GM21360 (cell line): ENCODE results near the gene PDZK1IP1.
"Not testable (repeated sequence)": the region's sequence is repeated elsewhere in the genome, so short reads cannot be mapped to it uniquely, and the experiment has no call there.

Experiments
- ATAC-seq: cut with Tn5 transposase; IDR thresholded peaks from one replicate; pipeline ENCODE4 v1.9.1; 2021; ENCODE audit warnings: mild to moderate bottlenecking, moderate library complexity; ENCODE audit not compliant: unreplicated experiment

PDZK1IP1 gene

DNA sequence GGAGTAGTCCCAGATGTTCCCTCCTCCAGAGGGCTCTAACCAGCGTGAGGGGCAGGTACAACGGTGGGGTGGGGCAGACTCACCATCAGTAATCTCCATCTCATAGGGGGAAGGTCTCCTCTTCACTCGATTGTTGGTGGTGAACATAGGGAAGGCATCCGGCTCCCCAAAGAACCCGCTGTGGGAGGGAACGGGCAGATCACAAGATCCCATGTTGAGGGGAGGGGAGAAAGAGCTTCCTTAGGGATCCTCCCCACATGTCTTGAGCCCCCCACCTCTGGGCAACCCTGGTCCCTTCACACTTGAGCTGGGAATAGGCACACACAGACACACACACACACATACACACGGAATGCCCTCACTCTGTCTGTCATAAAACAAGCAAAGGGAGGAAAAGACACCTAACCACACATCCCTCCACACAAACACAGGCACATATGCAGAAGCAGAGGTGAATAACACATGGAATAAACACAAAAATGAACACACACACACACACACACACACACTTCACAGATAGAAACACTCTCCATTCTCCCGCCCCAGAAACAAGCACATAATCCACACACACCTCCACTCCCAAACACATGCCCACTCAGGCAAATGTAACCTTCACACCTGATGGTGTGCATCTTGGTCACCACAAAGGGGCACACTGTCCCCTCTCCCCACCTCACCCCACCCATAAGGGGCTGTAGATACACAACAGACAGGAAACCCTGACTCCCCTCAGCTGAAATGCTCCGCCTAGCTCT is 34.3 kb upstream of the PDZK1IP1 start:
- ATAC-seq = no peak

DNA sequence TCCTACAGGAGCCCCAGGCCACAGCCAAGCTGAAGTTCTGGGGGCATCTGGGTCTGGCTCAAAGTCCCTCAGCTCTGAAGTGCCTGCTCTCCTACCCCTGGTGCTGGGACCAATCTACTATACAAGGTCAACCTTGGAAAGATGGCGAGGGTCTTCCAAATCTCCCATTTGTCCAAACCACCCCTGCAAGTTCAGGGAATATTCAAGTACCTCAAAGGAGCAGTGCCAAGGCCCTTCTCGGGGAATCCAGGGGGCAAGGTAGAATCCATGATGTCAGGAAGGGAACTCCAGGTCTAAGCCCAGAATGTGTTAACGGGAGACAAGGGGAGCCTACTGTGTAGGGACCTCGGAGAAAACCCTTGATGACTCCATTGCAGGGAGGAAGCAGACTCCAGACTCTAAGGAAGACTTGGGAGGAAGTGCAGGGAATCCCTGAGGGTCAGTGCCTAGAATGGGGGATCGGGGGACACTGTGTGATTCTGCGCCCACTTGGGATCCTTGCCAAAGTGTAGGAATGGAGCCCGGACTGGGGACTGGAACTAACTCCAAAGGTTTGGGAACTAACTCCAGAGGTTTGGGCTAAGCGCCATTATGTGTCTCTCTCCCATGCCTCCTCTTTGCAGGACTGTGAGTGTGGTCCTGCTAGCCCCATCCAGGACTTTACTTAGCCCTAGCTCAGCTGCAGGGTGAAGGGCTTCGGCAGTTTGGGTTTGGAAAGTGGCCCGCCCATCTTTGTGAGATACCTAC is 33.5 kb upstream of the PDZK1IP1 start:
- no peak for ATAC-seq

DNA sequence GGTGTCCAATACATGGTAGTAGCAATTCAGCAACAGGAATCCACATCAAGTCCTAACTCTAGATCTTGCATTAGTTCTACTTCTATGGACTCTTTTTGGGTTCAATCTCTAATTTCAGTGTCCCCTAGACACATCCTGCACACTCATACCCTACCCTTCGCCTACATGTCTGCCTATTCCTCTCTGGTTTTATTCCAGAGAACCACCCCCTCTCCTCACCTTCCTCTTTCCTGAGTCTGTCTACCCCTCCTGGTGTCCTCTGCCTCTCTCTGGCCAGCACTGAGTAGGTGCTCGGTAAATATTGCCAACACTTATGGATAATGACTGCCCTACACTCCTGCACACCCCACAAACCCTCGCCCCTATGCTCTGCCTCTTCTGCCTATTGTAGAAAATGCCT is 32.6 kb upstream of the PDZK1IP1 start:
- no peak for ATAC-seq

DNA sequence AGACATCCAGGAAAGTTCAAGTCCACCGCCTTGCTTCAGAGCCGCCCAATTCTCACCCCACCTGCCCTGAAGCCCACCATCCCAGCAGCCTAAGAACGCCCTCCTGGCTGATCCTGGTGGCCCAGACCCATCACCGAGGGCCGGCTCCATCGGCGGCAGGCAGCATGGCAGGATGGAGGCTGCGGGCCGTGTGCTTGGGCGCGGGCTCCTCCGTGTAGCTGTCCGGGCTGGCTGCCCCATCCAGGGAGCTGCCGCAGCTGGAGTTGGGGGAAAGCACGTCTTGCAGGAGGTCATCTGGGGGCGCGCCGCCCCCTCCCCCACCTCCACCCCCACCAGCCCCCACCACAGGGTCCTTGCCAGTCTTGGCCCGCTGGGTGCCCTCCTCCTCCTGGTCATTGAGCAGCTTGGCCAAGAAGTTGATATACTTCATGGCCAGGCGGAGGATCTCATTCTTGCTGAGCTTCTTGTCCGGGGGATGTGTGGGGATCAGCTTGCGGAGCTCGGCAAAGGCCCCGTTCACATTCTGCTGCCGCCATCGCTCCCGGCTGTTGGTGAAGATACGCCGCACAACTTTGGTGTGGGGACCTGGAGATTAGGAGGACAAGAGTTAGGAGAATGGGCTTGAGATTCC is 29.9 kb upstream of the PDZK1IP1 start:
- no peak for ATAC-seq

DNA sequence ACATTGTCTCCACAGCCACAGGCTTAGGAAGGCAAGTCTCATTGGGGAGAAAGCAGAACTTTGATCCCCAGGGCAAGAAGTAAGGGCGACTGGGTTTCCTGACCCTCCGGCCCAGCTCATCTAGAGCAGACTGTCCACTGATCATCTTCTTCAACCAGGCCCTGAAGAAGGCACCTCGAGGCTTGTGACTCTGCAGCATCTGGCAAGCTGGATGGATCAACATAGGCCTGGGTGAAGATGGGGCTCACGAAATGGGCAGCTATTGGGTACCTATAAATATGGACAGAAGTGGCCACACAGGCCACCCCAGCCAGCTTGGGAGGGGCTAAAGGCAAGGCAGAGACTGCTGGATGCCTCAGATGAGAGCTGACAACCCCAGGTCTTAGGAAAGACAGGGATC is 29.2 kb upstream of the PDZK1IP1 start:
- ATAC-seq = no peak

DNA sequence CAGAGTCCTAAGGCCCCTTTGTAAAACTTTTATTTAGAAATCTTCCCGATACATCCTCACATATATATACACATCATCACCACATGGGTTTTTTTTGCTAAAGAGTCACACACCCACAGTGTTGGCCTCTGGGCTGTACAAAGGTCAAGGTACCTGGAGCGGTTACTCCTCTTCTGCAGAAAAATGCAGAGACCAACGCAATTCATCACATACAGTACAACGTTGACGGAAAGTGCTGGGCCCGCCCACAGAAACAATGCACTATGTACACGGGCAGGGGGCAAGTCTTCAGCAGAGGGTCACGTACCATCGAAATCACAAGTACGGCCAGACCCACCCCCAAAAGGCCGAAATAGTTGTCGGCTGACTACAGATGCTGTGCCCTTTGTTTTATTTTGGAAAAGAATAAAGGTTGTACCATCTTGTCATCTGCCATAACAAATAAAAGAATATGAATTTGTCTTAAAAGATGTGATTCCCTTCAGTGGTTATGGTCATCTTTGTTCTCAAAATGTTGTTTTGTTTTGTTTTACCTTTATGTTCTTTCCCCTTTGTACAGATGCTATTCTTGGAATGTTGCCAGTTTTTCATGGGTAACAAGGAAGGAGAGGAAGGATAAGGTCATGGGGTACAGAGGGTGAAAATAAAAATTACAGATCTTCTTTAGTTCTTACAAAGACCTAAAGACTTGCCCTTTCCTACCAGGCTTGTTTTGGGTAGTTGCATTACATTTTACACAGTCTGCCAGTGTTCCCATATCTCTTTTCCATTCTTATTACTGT is 26.6 kb upstream of the PDZK1IP1 start:
- no peak for ATAC-seq

DNA sequence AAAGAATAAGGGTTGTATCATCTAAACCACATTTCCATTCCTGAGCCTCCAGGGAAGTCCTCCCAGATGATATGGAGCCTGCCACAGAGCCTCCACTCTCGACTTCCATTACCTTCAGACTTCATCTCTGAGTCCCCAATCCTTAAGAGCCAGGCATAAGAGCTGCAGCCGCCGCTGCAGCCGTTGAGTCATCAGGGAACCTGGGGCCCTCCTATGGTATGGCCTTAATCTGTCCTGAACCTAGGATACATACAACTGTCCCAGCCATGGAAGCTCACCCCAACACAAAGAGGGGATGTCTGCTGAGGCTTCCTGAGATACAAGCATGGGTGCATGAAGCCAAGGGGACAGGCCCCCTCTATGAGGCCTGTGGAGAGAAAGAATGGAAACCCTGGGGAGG is 25.9 kb upstream of the PDZK1IP1 start:
- ATAC-seq = no peak

DNA sequence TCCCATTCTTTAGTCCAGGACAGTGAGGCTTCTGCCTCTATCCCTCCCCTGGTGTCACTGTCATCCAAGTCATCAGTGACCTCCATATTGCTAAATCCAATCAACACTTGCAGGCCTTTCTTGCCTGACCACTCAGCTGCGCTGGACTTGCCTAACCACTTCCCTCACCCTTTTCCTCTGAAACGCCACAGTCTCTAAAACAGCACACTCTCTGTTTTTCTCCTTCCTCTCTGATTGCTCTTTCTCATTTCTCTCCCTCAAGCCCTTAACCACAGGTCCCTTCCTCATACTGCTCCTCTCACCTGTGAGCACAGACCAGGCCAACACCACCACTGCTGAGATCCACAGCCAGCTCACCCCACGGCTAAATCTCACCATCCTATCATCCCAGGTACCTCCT is 24.7 kb upstream of the PDZK1IP1 start:
- ATAC-seq = no peak

DNA sequence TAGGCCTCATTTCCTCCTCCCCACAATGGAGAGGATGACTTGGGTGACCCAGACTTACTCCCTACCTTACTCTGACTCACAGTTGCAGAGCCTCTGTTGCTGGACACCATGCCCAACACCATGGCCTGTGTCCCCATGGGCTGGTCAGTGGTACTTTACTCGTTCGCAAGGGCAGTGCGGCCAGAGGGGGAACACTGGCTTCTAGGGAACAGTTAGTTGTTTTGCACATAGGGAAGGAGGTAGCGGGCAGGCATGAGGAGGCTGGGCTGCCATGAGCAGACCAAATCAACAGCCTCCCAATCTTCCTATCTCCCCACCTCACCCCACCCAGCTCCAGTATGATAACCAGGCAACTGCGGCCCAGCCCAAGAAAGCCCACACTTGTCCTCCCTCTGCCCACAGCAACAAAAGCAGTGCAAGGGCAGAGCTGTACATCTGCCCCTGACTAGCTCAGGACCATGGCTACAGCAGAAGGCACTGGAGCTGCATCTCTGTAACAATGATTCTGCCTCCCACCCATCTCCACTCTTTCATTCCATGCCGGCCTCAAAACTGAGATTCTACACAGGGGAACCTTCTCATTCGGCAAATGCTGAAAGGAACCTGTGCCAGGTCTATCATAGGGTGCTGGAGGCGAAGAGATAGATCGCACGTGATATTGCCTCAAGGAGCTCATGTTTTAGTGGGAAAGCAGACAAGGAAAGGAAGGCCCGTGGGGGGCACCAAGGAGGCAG is 23.6 kb upstream of the PDZK1IP1 start:
- no peak for ATAC-seq

DNA sequence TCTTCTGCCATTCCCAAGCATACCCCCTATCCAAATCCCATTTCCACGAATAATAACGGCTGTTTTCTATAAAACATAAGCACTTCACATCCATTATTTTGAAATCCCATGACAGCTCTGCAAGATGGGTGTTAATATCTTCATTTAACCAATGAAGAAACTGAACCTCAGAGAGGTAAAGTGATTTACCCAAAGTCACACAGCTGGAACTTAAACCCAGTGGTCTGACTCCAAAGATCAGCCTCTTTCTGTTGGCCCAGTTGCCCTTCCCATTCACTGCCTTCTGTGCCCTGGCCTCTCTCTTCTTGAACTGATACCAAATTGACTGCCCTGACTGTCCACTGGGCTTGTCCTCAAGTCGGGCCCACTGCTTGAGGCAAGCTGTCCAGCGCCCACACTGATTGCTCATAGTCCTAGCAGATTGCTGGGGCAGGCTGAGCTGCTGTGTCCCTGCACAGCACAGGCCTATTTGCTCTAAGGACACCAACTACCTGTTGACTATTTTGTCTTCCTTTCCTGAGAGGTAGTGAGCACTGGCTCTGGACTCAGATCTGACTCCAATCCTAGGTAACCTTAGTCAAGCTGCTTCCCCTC is 22.9 kb upstream of the PDZK1IP1 start:
- ATAC-seq = no peak

DNA sequence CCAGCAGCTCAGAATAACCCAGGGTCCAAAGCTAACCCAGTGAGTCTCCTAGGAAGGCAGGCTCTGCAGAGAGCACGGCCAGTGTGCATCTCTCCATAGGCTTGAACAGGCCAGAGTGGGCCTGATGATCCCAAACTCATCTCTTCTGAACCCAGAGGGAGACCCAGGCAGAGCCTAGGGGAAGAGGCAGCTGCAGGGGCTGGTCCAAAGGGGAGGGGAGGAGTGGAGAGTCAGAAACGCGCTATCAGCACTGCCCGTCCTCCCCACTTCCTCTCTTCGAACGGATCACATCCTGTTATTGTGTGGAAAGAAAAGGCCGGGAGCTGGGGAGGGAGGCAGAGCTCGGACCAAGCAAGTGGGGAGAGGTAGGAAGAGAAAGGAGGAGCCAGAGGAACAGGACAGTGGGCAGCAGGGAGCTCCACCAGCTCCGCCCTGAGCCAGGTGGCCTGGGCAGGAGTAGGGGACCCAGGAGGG is 22.0 kb upstream of the PDZK1IP1 start:
- ATAC-seq = no peak

DNA sequence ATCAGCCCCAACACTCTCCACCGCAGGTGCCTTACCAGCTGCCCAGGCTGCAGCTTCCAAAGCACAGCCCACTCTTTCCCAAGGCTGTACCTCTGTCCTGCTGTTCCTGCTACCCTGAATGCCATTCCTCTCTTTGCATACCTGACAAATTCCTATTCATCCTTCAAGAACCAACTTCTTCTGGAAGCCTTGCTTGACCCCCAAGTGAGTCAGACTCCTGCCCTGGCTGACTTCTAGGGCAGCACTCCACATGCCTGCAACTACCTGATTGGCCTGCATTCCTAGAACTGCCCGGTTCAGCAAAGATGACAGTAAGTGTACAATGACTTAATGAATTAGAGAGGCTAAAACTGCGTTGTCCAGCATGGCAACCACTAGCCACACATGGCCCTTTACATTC is 20.8 kb upstream of the PDZK1IP1 start:
- no peak for ATAC-seq

DNA sequence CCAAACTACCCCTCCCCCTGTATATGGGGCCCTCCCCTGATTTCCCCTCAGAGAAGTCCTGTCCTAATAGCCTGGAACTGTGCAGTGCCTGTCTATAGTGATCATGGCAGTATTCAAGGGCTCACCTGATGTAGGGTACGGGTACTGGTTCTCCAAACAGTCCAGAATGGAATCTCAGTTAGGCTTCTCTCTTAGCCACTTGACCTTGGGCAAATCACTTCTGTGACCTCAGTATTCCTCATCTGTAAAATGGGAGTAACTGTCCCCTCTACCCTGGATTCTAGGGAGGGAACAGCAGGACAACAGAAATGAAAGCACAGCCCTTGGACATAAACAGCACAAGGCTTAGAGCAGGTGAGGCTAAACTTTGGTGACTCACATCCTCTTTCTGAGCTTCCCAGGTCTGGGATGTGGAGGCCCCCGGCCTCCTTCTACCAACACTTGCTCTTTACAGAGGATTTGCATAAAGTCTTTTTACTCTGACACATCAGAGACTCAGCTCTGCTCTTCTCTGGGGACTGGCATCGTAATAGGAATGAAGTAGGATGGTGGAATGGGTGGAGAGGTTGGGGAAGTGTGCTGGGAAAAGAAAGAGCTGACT is 20.0 kb upstream of the PDZK1IP1 start:
- ATAC-seq = no peak

DNA sequence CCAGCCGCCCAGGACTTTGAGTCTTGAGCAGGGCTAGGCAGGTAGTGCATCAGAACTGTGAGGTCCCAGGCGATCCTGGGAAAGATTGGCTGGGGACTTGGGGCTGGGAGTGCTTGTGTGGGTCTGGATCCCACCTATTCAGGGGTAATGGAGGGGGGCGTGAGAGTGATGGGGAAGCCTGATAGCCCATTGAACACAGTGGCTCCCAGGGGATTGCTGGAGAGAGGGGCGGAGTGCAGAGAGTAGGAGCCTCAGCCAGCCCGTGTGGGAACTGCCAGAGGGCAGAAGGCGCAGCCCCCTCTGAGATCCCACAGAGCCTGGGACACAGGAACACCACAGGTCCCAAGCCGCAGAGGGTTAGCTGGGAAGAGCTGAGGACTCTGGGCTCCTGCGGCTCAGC is 19.3 kb upstream of the PDZK1IP1 start:
- ATAC-seq = no peak

DNA sequence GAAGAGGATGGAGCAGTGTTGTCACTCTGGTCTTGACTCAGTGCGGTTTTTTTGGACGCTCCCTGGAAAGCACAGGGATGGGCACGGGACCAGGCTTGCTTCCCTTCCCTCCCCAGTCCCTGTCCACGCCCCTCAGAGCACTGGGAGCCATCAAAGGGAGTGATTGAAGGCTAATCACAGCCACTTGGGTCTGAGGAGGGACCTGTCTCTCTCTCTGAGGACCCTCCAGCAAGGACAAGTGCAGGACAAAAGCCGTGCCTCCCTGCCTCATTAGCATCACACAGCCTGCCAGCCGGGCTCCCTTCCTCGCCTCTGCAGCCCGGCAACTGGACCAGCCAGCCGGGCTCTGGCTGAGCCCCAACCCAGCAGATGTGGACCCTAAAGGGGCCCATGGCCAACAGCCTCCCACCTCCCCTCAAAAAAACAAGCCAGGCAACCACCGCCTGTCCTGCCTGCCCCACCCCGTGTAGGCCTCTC is 18.6 kb upstream of the PDZK1IP1 start:
- ATAC-seq = no peak

DNA sequence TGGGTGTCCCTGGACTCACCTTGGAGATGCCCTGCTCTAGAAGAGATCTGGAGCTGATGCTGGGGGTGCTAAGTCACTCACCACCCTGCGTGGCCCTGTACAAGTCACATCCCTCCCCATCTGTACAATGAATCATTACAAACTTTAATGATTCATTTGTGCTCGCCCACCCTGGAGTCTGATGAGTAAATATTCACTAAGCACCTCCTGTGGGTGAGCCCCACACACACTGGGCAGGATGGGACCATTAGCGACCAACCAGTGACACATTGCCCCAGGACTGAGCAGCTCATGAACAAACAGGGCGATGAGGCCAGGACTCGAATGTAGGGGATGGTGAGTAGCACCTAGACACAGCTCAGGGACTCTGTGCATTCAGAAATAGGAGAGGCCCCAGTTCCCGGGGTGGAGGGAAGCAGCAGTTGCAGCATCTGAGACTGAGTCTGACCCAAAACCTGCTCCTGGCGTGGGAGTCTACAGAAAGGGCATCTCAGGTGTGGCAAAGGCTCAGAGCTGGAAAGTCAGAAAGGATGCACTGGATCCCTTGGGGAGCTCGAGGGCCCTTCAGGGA is 18.1 kb upstream of the PDZK1IP1 start:
- no peak for ATAC-seq

DNA sequence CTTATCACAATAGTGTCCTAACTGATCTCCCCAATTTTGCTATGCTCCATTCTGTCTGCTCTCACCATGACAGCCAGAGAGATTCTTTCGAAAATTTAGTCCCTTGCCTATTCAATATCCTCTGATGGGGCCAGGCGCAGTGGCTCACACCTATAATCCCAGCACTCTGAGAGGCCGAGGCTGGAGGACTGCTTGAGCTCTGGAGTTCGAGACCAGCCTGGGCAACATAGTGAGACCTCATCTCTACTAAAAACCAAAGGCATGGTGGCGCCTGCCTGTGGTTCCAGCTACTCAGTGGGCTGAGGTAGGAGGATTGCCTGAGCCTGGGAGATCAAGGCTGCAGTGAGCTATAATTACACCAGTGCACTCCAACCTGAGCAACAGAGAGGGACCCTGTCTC is 16.1 kb upstream of the PDZK1IP1 start:
- ATAC-seq = no peak

DNA sequence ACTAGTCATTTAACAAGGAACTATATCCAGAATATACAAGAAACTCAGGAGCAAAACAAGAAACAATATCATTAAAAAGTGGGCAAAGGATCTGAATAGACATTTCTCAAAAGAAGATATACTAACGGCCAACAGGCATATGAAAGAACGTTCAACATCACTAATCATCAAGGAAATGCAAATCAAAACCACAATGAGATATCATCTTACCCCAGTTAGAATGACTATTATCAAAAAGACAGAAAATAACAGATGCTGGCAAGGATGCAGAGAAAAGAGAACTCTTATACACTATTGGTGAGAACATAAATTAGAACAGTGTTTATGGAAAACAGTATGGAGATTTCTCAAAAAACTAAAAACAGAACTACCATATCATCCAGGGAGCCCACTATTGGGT is 13.7 kb upstream of the PDZK1IP1 start:
- not testable (repeated sequence) for ATAC-seq

DNA sequence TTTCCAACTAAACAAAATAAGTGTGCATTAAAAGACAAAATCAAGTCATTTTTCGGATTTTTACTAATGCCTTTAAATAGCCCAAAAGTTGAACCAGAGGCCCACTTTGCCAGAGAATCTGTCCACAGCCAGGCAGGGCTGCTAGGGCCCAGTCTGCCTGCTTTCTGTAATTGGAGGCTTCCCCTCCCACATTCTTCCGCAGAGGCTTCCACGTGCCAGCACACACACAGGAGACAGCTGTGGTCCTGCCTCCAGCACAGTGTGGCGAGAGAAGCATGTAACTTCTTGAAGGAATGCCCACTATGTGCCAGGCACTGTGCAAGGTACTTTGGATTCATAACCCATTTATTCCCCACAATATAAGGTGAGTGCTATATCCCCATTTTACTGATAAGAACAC is 11.3 kb upstream of the PDZK1IP1 start:
- no peak for ATAC-seq
